ENCODE data around the gene TMEM131L.

The TMEM131L gene

GRCh38 chr4:153628796-153629315, 162.7 kb downstream of the TMEM131L start:
- DNase-seq (ENCODE audit: insufficient read length) = no peak
- no peak for TF ChIP-seq POLR2AphosphoS5 (IDR thresholded peaks at IDR 0.05; ENCODE audit: low read depth, low read length)
- TF ChIP-seq TAF1 (IDR thresholded peaks at IDR 0.05; ENCODE audit: borderline replicate concordance, low read depth, low read length) = no peak
- no peak for TF ChIP-seq POLR2A (IDR thresholded peaks at IDR 0.05; ENCODE audit: low read depth, low read length)
- FAIRE-seq = no peak

GRCh38 chr4:153629776-153630175, 163.6 kb downstream of the TMEM131L start:
- no peak for TF ChIP-seq POLR2A (IDR thresholded peaks at IDR 0.05; ENCODE audit: low read depth, low read length)
- no peak for FAIRE-seq
- DNase-seq (ENCODE audit: insufficient read length) = no peak

DNA sequence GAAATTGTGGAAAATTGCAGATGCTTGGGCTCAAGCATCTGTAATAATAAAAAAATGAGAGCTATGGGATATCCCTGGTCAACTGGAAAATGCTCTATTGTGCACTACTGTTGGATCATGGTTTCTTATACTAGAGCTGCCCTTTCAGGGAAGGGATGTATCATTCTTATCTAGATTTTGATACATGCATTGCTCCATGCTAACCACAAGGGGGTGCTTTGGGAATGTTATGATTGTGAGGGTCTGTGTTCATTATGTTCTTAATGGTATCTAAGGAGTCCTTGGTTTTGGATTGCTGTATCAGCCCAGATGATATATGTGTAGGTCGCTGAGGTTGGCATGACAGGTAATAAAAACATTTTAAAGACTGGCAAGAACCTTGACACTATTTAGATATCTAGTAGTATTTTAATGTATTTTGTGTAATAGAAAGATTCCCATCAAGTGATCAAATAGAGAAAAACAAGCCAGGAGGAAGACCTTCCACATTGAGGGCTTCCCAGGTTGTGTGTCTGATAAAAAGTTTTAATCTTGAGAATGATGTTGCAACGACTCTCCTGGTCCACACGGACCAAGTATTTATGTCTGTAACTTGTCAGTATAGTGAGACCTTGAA, 168.7 kb downstream of the TMEM131L start:
- FAIRE-seq = no peak
- no peak for DNase-seq (ENCODE audit: insufficient read length)
- TF ChIP-seq POLR2AphosphoS5 (IDR thresholded peaks at IDR 0.05; ENCODE audit: low read depth, low read length) = no peak
- TF ChIP-seq TAF1 (IDR thresholded peaks at IDR 0.05; ENCODE audit: borderline replicate concordance, low read depth, low read length) = no peak
- no peak for TF ChIP-seq POLR2A (IDR thresholded peaks at IDR 0.05; ENCODE audit: low read depth, low read length)

GRCh38 chr4:153635846-153636245, 169.7 kb downstream of the TMEM131L start:
- TF ChIP-seq POLR2A (IDR thresholded peaks at IDR 0.05; ENCODE audit: low read depth, low read length) (no peak), TAF1 (IDR thresholded peaks at IDR 0.05; ENCODE audit: borderline replicate concordance, low read depth, low read length) (no peak), POLR2AphosphoS5 (IDR thresholded peaks at IDR 0.05; ENCODE audit: low read depth, low read length) (no peak)
- no peak for FAIRE-seq
- DNase-seq (ENCODE audit: insufficient read length) = no peak

- TF ChIP-seq POLR2AphosphoS5 (IDR thresholded peaks at IDR 0.05; ENCODE audit: low read depth, low read length) = peak; percentile 58; the same call in 1 of the 2 replicates
- TF ChIP-seq POLR2A (IDR thresholded peaks at IDR 0.05; ENCODE audit: low read depth, low read length) = peak; percentile 41
- TF ChIP-seq TAF1 (IDR thresholded peaks at IDR 0.05; ENCODE audit: borderline replicate concordance, low read depth, low read length) = no peak
- DNase-seq (ENCODE audit: insufficient read length) (no peak), FAIRE-seq (no peak)
Observed at GRCh38 chr4:153637201-153637600, 171.0 kb downstream of the TMEM131L start.

DNA sequence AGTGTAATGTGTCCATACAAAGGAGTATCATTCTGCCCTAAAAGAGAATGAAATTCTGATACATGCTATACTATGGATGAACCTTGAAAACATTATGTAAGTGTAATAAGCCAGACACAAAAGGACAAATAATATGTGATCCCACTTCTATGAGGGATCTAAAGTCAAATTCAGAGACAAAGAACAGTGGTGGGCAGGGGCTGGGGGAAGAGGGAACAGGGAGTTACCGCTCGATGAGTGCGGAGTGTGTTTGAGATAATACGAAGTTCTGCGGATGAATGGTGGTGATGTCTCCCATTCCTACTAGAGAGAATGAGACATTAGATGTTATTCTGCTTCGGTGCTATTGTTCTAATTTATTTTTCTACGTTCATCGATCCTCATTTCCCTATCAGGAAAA, 171.9 kb downstream of the TMEM131L start:
- no peak for DNase-seq (ENCODE audit: insufficient read length)
- FAIRE-seq = no peak
- peak; percentile 50; the same call in 1 of the 2 replicates for TF ChIP-seq POLR2A (IDR thresholded peaks at IDR 0.05; ENCODE audit: low read depth, low read length)
- no peak for TF ChIP-seq TAF1 (IDR thresholded peaks at IDR 0.05; ENCODE audit: borderline replicate concordance, low read depth, low read length)
- peak; percentile 68 for TF ChIP-seq POLR2AphosphoS5 (IDR thresholded peaks at IDR 0.05; ENCODE audit: low read depth, low read length)

- FAIRE-seq = no peak
- TF ChIP-seq POLR2A (IDR thresholded peaks at IDR 0.05; ENCODE audit: low read depth, low read length) (no peak), POLR2AphosphoS5 (IDR thresholded peaks at IDR 0.05; ENCODE audit: low read depth, low read length) (no peak), TAF1 (IDR thresholded peaks at IDR 0.05; ENCODE audit: borderline replicate concordance, low read depth, low read length) (no peak)
- no peak for DNase-seq (ENCODE audit: insufficient read length)
Observed at GRCh38 chr4:153638999-153639398, 172.8 kb downstream of the TMEM131L start.

- TF ChIP-seq POLR2AphosphoS5 (IDR thresholded peaks at IDR 0.05; ENCODE audit: low read depth, low read length) (no peak), POLR2A (IDR thresholded peaks at IDR 0.05; ENCODE audit: low read depth, low read length) (no peak), TAF1 (IDR thresholded peaks at IDR 0.05; ENCODE audit: borderline replicate concordance, low read depth, low read length) (no peak)
- FAIRE-seq = no peak
- no peak for DNase-seq (ENCODE audit: insufficient read length)
Observed at GRCh38 chr4:153639833-153640802, 174.0 kb downstream of the TMEM131L start.

DNA sequence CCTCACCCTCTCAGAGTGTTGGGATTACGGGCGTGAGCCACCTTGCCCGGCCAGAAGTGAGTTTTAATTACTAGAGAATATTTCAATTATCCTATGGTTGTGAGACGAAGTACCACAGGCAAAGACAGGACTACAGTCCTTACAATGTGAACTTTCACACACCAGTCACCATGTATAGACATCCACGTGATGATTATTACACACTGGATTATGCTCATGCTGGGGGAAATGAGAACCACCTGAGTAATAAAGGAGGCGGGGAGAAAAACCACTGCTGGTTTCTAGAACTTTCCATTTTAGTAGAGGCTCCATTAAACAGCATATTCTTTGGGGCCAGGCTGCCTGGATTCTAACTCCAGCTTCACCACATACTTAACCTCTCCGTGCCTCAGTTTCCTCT, 175.4 kb downstream of the TMEM131L start:
- no peak for FAIRE-seq
- TF ChIP-seq POLR2AphosphoS5 (IDR thresholded peaks at IDR 0.05; ENCODE audit: low read depth, low read length) (no peak), TAF1 (IDR thresholded peaks at IDR 0.05; ENCODE audit: borderline replicate concordance, low read depth, low read length) (no peak), POLR2A (IDR thresholded peaks at IDR 0.05; ENCODE audit: low read depth, low read length) (no peak)
- DNase-seq (ENCODE audit: insufficient read length) = no peak

GRCh38 chr4:153643406-153644383, 177.5 kb downstream of the TMEM131L start:
- DNase-seq (ENCODE audit: insufficient read length) = peak; percentile 33
- FAIRE-seq = peak; percentile 93
- no peak for TF ChIP-seq TAF1 (IDR thresholded peaks at IDR 0.05; ENCODE audit: borderline replicate concordance, low read depth, low read length)
- no peak for TF ChIP-seq POLR2AphosphoS5 (IDR thresholded peaks at IDR 0.05; ENCODE audit: low read depth, low read length)
- TF ChIP-seq POLR2A (IDR thresholded peaks at IDR 0.05; ENCODE audit: low read depth, low read length) = no peak

- FAIRE-seq (no peak), DNase-seq (ENCODE audit: insufficient read length) (no peak)
- no peak for TF ChIP-seq TAF1 (IDR thresholded peaks at IDR 0.05; ENCODE audit: borderline replicate concordance, low read depth, low read length)
- TF ChIP-seq POLR2AphosphoS5 (IDR thresholded peaks at IDR 0.05; ENCODE audit: low read depth, low read length) = no peak
- TF ChIP-seq POLR2A (IDR thresholded peaks at IDR 0.05; ENCODE audit: low read depth, low read length) = no peak
Observed at GRCh38 chr4:153645183-153645582, 179.0 kb downstream of the TMEM131L start.

All from GM12892 (cell line).